Hippocampal formation (tissue), 2 donors: Measurements from ENCODE around the gene MGAT3.

ENCODE experiments used
- DNase-seq, 2 donors: peaks; one replicate each; lab custom pipeline; 2025; lab: John Stamatoyannopoulos, UW

Gene MGAT3

DNA sequence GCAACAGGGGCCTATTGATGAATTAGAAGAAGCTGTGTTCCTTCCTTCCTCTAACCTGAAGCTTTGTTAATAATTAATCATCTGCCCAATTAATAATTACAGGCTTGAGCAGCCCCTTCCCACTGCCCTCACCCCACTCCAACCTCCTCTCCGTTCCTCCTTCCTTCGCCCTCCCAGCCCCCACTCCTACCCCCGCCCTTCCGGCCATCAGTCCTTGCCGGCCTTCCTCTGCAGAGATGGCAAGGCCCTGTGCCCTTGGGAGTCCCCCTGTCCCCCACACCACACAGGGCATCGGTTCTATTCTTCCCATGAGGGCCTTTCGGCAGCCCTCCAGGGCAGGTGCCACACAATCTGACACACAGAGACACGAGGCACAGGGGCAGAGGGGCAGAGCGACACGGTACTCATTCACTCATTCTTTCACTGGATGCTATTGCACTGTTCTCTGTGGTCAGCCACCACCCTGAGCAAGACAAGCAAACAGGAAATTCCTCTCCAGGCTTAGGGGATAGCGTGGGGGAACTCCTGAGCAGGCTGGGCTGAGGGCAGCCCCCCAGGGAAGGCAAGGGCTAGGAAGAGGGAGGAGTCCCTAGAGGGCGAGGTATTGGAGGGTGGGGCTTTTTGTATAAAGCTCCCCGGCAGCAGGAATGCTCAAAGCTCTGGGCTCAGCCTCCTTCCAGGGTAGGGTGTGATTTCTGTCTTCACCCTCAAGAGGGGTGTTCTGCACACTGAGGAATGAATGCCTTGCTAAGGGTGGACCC is 14.7 kb downstream of the MGAT3 start:
- DNase-seq = no peak

DNA sequence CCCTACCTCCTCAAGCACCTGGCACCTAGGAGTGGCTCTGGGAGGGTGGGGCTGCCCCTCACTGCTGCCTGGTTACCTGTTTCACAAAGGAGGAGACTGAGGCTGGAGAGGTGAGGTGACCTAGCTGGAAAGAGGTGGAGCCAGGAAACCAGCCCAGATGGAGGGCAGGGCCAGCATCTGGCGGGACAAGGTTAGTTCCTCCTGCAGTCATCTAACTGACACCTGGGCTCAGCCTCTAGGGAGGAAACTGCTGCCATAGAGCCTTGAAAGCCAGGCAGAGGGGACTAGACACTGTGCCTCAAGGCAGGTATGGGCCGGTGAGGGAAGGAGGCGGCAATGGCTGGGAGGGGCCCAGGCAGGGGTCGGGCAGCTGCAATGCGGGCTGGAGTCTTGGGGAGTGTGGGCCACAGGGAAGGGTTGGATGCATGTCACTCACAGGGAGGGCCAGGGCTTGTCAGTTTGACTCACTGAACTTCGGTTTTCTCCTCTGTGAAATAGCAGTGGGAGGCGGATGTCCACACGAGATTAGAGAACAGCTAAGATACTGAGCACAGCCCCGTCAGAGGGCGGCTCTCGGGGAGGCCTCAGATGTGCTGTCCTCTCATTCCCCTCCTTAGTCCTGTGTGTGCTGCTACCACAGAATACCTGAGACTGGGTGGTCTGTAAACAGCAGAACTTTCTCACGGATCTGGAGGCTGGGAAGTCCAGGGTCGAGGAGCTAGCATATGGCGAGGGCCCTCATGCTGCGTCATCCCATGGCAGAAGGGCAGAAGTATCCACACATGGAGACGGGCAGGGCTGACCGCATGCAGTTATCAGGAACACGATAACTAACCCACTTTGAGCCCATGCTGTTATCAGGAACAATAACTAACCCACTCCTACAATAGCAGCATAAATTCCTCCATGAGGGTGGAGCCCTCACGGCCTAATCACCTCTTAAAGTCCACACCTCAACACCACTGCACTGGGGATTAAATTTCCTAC is 16.1 kb downstream of the MGAT3 start:
- no peak for DNase-seq

DNA sequence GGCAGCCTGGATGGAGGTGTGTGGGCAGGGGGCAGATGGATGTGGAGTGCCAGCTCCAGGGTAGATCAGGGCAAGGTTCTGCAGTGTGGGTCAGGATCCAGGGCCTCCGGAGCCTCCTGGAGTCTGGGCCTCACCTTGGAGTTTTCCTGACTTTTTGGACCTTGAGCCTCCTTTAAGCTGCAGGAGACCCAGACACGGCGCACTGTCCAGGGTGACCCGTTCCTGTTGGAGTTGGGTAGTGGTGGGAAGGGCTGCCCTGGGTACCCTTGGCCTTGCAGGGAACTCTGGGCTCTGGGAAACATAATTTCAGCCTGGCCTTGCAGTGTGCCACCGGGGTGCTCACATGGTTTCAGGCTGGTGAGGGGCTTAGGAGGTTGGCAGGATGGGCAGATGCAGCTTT is 17.0 kb downstream of the MGAT3 start:
- DNase-seq = no peak

DNA sequence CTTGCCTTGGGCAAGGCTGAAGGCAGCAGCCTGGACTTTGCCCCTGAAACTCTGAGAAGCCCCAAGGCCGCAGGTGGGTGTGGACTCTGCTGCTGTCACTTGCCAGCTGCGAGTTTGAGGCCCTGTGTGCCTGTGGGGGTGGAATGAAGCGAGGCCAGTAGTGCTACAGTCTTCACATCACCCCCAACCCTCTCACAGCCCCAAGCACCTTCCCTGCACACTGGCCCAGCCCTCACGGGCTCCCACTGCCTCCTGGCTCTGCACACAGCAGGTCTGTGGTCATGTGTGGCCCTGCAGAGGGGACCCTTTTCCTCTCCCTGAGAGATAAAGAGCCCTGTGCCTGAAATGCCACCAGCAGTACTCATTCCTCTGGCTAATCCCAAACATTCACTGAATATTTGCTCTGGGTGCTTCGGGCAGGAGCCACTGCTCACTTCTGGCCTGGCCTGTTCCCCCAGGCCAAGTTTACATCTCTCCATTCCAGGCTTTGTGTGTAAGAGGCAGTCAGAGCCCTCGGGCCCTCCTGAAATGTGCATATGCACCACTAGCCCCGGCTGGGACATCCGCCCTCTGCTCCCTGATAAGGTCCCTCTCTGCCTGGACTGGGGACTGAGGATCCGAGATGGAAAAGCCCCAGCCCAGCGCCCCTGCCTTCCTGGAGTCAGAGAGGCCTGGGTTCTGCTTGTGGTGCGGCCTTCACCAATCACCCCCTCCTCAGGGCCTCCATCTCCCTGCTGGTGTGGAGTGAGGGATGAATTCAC is 17.7 kb downstream of the MGAT3 start:
- DNase-seq = no peak

DNA sequence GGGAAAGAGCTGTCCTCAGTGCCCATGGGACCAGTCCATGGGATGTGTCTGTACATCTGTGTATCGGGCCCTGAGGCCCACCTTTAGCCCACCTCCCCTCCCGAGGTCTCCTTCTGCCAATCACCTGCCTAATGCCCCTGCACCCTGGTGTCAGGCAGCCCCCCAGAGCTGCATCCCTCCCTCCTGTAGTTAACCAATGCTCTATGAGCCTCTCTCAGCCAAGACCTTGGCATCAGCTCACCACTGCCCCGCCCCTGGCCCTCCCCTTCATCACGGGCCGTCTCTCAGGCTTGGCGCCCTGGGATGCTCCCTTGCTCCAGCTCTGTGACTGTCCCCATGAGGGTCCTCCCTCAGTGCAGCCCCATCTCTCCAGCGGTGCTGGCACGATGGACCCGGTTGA is 18.5 kb downstream of the MGAT3 start:
- DNase-seq = no peak

DNA sequence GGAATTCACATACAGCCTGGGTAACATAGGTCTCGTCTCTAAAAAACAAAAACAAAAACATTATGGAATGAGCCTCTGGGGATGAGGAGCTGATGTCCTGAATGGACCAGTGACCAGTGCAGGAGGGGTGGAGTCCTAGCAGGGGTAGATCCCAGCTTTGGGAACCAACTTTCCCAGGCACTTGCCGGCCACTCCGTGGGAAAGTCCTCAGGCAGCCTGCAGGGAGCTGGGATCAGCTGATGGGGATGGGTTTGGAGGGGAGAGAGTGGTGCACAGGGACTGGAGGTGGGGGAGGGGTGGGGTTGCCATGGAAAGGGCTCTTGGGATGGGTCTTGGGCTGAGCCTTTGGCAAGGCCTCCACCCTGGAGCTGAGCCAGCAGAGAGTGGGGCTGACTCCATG is 19.1 kb downstream of the MGAT3 start:
- DNase-seq = no peak

DNA sequence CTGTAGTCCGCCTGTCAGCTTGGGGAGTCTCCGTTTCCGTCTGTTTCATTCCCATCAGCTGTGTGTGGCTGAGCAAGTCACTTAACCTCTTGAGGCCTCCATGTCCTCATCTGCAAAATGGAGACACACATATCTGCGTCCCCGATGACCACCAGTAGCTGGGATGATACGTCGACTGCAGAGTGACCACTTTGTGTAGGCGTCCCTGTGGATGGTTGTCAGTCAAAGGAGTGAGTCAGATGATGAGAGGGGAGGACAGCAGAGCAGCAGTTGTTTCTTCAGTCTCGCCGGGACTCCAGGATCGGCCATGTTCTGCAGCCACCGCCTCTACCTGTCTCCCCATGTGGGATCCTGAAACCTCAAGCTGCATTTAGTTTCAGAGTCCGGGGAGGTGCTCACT is 19.9 kb downstream of the MGAT3 start:
- DNase-seq = no peak

DNA sequence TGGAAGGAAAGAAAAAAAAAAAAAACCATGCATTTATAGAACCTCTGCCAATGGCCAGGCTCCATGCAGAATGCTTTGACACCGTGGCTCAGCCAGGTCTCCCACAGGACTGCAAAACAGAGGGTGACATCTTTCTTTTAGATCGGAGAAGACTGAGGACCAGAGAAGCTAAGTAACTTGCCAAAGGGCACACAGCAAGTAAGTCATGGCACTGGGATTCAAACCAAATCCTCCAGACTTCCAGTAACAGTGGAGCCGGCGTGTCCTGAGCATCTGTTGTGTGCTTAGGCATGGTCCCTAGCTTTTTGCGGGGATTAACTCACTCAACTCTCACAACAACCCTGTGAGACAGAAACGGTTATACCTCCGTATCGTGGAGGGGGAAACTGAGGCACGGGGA is 20.7 kb downstream of the MGAT3 start:
- DNase-seq = no peak

DNA sequence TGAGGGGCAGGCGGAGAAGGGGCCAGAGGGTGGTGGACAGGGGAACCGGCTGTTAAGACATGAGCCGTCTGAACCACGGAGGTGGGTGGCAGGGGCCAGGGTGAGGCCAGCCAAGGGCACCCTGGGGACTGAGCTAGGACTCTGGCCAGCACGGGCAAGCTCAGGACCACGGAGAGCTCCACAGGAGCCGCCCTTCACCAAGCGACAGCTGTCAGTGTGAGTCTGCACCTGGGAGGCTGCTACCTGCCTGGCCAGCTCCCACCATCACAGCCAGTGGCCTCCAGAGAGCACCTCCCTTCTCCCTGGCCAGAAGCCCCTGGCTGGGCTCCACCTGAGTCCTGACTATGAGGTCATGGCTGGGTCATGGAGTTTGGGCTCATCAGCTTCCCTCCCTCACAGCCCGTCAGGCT is 21.6 kb downstream of the MGAT3 start:
- no peak for DNase-seq

DNA sequence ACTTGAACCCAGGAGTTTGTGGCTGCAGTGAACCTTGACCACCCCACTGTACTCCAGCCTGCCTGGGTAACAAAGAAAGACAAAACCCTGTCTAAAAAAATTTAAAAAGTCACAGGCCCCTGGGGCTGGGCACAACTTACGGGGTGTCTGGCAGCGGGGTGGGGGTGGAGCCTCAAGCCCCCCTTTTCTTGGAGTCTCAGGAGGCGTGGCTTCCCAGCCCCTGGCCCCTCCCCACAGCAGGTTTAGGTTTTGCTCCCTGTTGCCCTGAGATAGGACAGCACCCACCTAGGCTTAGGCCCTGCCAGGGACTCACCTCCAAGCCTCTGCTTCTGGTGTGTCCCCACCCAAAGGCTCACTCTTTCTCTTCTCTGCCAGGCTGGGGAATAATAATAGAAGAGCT is 22.4 kb downstream of the MGAT3 start:
- no peak for DNase-seq

DNA sequence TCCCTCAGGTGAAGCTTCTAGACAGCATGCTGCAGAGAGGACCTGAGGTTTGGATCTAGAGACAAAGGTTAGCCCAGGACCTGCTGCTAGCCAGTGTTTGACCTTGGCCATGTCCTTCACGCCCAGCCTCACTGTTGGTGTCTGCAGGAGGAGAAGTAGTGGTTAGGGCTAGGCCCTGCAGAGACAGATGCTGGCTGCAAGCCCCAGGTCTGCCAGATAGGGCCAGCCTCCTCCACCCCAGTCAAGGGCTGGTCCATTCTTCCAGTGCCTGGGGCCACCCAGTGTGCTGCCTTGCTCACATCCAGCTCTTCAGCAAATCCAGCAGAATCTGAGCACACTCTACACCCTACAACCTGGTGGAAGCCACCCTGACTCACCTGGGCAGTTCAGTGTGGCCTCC is 23.7 kb downstream of the MGAT3 start:
- no peak for DNase-seq

DNA sequence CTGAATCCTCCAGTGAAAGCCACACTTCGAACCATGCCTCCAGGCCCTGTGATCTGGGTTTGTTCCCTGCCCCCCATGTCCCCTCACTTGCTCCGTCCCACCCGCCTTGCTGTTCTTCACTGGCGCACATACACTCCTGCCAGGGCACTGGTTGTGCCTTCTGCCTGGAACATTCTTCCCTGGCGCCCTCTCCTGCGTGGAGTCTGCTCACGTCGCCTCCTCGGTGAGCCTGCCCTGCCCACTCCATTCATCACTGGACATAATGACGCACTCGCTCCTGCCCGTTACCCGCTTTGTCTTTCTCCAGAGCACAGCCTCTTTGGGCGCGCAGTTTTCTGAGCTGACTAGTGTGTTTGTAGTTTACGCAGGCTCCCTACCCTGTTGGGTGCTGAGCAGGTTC is 24.2 kb downstream of the MGAT3 start:
- DNase-seq = no peak

DNA sequence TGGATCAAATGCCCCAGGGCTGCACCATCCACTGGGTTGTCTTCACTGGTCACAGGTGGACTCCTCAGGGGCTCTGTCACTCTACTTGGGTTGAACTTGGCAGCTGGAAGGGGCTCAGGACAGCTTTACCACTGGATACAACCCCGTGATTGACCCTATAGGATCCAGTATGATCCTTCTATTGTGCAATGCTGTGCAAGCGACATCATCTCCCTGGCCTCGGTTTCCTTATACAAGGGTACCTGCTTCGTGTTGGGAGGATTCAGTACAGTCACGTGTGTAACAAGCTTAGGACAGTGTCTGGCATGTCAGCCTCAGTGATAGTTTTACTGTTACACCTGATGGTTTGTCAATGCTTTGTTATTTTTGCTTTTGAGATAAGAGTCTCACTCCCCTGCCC is 24.8 kb downstream of the MGAT3 start:
- DNase-seq = no peak

DNA sequence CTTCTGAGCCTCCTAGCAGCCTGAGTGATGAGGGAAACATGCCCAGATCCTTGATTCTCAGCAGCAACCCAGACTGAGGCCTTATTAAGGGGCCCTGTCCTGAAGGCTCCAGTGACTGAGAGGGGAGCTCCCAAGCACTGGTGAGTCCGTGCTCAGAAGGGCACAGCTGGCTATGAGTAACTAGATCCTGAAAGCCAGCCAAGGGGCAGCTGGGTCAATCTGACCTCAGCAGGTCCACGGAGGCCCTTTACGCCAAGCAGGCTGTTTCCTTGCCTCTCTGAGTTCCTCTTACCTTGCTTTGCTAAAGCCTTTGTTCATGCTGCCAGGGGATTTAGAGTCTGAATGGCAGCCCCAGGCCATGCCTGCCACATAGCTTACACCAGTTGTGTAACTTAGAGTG is 26.0 kb downstream of the MGAT3 start:
- no peak for DNase-seq

DNA sequence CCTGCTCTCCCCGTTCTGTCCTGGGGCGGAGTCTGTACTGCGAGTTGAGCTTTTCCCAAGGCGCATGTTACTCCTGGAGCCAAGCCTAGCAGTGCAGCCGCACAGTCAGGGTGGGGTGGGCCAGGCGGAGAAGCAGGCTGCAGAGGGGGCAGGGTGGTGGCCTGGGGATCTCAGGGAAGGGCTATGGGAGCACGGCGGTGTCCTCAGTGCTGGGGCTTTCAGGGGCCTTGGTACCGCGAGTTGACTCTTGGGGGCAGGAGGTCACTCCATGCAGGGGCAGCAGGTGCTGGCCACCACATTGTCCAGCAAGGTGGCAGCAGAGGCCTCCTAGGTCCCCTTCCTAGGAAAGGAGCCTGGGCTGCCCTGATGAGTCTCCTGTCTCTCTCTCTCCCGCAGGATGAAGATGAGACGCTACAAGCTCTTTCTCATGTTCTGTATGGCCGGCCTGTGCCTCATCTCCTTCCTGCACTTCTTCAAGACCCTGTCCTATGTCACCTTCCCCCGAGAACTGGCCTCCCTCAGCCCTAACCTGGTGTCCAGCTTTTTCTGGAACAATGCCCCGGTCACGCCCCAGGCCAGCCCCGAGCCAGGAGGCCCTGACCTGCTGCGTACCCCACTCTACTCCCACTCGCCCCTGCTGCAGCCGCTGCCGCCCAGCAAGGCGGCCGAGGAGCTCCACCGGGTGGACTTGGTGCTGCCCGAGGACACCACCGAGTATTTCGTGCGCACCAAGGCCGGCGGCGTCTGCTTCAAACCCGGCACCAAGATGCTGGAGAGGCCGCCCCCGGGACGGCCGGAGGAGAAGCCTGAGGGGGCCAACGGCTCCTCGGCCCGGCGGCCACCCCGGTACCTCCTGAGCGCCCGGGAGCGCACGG is 30.4 kb downstream of the MGAT3 start:
- no peak for DNase-seq

DNA sequence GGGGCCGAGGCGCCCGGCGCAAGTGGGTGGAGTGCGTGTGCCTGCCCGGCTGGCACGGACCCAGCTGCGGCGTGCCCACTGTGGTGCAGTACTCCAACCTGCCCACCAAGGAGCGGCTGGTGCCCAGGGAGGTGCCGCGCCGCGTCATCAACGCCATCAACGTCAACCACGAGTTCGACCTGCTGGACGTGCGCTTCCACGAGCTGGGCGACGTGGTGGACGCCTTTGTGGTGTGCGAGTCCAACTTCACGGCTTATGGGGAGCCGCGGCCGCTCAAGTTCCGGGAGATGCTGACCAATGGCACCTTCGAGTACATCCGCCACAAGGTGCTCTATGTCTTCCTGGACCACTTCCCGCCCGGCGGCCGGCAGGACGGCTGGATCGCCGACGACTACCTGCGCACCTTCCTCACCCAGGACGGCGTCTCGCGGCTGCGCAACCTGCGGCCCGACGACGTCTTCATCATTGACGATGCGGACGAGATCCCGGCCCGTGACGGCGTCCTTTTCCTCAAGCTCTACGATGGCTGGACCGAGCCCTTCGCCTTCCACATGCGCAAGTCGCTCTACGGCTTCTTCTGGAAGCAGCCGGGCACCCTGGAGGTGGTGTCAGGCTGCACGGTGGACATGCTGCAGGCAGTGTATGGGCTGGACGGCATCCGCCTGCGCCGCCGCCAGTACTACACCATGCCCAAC is 31.2 kb downstream of the MGAT3 start:
- DNase-seq = no peak

DNA sequence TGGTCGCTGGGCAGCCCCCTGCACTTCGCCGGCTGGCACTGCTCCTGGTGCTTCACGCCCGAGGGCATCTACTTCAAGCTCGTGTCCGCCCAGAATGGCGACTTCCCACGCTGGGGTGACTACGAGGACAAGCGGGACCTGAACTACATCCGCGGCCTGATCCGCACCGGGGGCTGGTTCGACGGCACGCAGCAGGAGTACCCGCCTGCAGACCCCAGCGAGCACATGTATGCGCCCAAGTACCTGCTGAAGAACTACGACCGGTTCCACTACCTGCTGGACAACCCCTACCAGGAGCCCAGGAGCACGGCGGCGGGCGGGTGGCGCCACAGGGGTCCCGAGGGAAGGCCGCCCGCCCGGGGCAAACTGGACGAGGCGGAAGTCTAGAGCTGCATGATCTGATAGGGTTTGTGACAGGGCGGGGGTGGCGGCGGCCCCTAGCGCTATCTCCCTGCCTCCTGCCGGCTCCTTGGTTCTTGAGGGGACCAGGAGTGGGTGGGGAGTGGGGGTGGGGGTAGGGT is 31.8 kb downstream of the MGAT3 start:
- no peak for DNase-seq

DNA sequence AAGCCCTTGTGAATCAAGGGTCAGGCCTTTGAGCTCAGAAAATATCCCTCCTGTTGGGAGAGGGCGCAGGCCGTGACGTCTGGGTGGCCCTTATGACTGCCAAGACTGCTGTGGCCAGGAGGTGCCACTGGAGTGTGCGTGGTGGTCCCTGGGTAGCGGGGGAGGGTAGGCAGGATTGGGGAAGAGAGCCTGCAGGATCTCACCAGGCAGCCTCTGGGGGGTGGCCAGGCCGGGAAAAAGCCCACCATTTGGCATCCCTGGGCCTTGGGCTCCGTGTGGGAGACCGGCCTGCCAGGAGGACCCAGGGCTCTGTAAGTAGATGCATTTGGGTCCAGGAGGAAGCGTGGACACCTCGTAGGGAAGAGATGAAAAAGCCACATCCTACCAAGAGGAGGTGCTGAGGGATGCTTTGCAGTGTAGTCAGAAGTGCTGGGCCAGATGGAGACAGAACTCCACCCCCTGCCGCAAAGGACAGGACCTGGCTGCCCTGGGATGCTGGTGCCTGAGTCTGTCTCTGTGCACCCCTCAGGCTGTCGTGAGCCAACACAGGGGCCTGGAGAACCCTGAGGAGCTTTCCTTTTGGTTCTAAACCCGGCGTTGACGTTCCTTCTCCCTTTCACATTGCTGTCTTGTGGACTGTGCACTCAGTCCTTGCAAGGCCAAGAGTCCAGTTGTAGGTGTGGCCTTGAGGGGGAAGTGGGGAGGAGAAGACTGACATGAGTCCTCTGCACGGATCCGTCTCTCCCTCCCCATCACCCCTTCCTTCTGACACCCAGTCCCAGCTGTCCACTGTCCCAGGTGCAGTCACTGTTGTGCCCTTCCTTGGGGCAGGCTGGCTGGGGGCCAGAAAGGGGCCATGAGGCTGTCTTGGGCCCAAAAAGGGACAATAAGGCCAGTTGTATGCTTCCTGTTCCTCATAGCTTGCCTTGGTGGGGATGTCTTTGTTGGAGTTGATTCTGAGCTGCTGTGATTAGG is 32.6 kb downstream of the MGAT3 start:
- no peak for DNase-seq

DNA sequence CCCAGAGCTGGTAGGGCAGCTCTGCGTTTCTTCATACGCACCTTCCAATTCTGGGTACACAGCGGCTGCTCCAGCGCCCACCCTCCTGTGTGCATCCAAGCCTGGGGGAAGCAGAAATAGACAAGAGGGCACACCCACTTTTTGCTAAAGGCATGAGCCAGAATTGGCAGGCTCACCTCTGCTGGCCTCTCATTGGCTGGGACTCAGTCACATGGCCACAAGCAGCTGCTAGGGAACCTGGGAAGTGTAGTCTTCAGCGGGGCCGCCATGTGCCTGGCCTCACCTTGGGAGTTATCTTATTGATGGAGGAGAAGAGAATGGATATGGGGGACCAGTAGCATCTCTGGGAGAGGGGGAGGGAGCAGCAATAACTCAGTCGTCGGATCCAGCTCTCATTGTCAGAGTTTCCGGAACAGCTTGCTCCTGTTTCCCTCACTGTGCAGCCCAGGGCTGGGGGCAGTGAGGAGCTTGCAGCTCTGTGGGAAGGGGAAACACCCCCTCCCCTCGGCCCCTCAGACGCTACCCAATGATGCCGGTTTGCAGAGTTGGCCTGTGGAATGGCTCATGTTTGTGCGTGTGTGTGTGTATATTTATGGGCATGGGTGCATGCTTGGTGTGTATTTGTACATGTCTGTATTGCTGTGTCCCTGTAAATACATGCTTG is 33.5 kb downstream of the MGAT3 start:
- DNase-seq = peak; percentile 52 to 72
